ENCODE measurements around the gene MEAK7. TPM values are rescaled to one million over a fixed set of nuclear protein-coding genes. Genes with fewer than 3 reads are reported as not detected.

The MEAK7 gene
- total RNA-seq (2022; extraction: Qiagen RNA extraction), result 44.5 to 60.1 TPM (median 52.7 TPM) in 5 replicates

GRCh38 chr16:84504420-84505248, at the start of gene MEAK7:
Gene MEAK7, minus strand, starts transcription at chr16:84504659. Its CDS starts 6,573 bp downstream, at chr16:84498086.

Other genes starting within 250 kb of the MEAK7 start
- 0.05 to 0.20 TPM in 2 of 5 replicates, not detected in the others for gene WFDC1, start 209.8 kb downstream of the MEAK7 start, total RNA-seq (2022; extraction: Qiagen RNA extraction)
- 0.09 to 0.18 TPM (median 0.11 TPM) in 5 replicates for gene ATP2C2, start 136.1 kb downstream of the MEAK7 start, total RNA-seq (2022; extraction: Qiagen RNA extraction)
- 402 to 587 TPM (median 520 TPM) in 5 replicates for gene COTL1, start 113.4 kb upstream of the MEAK7 start, total RNA-seq (2022; extraction: Qiagen RNA extraction)
- gene KLHL36, start 143.9 kb upstream of the MEAK7 start, total RNA-seq (2022; extraction: Qiagen RNA extraction), result 17.2 to 27.5 TPM (median 23.6 TPM) in 5 replicates
- gene USP10, start 195.3 kb upstream of the MEAK7 start, total RNA-seq (2022; extraction: Qiagen RNA extraction), result 70.7 to 83.7 TPM (median 78.5 TPM) in 5 replicates

All from A549 treated with dexamethasone at 1 μM for 4 hours (cell line).